SK-N-MC (cell line): ENCODE data around the gene PRSS22.

ENCODE experiments used
- EZH2 ChIP-seq: fragments of 200-600 bp; sonication (generic); IDR thresholded peaks from one replicate; pipeline ENCODE4 v1.6.1; 2017; ENCODE audit warnings: antibody characterized with exemption
- POLR2AphosphoS5 ChIP-seq: IDR thresholded peaks from 2 replicates; pipeline ENCODE4 v1.6.1; 2012; ENCODE audit warnings: mild to moderate bottlenecking, low read depth, low read length, borderline replicate concordance

DNA sequence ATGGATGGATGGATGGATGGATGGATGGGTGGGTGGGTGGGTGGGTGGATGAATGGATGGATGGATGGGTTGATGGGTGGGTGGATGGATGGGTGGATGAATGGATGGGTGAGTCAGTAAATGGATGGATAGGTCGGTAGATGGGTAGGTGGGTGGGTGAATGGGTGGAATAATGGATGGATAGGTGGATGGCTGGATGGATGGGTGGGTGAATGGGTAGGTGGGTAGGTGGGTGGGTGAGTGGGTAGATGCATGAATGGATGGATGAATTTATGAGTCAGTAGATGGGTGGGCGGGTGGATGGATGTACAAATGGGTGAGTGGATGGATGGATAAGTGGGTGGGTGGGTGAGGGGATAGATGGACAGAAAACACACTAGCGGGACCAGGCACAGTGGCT, 23.0 kb downstream of the PRSS22 start:
- TF ChIP-seq POLR2AphosphoS5 (no peak), EZH2 (no peak)
